ENCODE measurements around the gene FBXO38. TPM values are rescaled to one million over a fixed set of nuclear protein-coding genes. Genes with fewer than 3 reads are reported as not detected.

The FBXO38 gene
- total RNA-seq, 1 donor from 2014 or later: 26.1 TPM

- H3K4me3 ChIP-seq (ENCODE audit: low read depth, low read length): no peak overlapping the region
- no peak for DNase-seq (ENCODE audit: low read depth)
- TF ChIP-seq CTCF (conservative IDR thresholded peaks at IDR 0.05; ENCODE audit: low read depth, low read length): no peak
Observed at GRCh38 chr5:148452499-148453193, 68.9 kb downstream of the FBXO38 start.

DNA sequence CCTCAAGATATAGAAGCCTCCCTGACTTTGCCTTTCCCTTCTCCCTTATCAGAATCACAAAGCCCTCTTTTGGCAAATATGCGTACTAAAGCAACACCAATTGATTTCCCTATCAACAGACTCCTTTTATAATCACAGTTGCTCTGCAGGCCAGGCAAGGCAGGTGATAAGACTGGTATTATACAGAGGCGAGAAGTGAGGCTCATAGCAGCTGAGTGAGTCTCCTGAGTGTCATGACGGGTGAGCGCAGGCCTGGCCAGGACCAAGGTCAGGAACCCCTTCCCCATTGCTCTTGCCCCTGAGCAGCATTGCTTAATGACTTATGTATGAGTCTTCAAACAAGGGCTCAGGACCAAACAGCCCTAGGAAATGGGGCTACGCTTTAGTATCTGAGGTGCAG lies 70.8 kb downstream of the FBXO38 start:
- no peak for DNase-seq (ENCODE audit: low read depth)
- TF ChIP-seq CTCF (conservative IDR thresholded peaks at IDR 0.05; ENCODE audit: low read depth, low read length): no peak
- no peak overlapping the region for H3K4me3 ChIP-seq (ENCODE audit: low read depth, low read length)

- no peak for TF ChIP-seq CTCF (conservative IDR thresholded peaks at IDR 0.05; ENCODE audit: low read depth, low read length)
- DNase-seq (ENCODE audit: low read depth): peak; percentile 89
- H3K4me3 ChIP-seq (ENCODE audit: low read depth, low read length): no peak overlapping the region
Observed at GRCh38 chr5:148455185-148455584, 71.4 kb downstream of the FBXO38 start.

- DNase-seq (ENCODE audit: low read depth): no peak
- peak; percentile 68 for TF ChIP-seq CTCF (conservative IDR thresholded peaks at IDR 0.05; ENCODE audit: low read depth, low read length)
- H3K4me3 ChIP-seq (ENCODE audit: low read depth, low read length): no peak overlapping the region
Observed at GRCh38 chr5:148457183-148457620, 73.4 kb downstream of the FBXO38 start.

DNA sequence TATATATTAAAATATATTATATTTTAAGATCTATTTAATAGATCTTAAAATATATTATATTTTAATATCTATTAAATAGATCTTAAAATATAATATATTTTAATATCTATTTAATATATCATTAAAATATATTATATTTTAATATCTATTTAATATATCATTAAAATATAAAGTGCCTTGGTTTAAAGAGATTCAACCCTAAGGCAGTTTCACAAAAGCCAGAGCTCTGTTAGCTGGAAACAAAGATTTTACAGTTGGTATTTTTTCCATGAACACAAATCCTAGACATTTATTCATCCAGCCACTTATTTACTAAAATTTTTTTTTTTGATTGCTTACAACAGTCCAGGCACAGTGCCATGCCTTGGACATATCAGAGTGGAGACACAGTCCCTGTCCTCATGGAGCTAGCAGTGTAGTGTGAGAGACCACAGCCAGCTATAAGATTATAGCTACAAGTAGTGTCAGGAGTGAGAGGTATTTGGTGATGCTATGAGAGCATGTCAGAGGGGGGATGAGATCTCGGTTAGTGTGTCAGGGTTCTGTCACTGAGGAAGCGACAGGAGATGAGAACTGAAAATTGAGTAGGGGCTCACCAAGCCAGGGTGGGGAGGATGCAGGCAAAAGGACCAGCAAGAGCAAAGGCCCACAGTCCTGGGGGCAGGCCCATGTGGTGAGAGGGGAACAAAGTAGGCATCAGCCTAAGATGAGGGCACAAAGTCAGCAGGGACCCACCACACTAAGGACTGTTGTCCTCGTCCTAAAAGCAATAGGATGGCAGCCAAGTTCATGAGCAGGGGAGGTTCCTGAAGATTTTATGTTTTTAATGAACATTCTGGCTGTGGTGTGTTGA lies 74.5 kb downstream of the FBXO38 start:
- DNase-seq (ENCODE audit: low read depth): no peak
- no peak for TF ChIP-seq CTCF (conservative IDR thresholded peaks at IDR 0.05; ENCODE audit: low read depth, low read length)
- H3K4me3 ChIP-seq (ENCODE audit: low read depth, low read length): no peak overlapping the region

- no peak overlapping the region for H3K4me3 ChIP-seq (ENCODE audit: low read depth, low read length)
- TF ChIP-seq CTCF (conservative IDR thresholded peaks at IDR 0.05; ENCODE audit: low read depth, low read length): no peak
- no peak for DNase-seq (ENCODE audit: low read depth)
Observed at GRCh38 chr5:148459669-148460068, 75.9 kb downstream of the FBXO38 start.
